Activated T-cell treated with anti-CD3 and anti-CD28 coated beads for 1 hour (primary cell): ENCODE data around the gene CDH13.

ENCODE experiments used
- DNase-seq: peaks from one replicate; pipeline ENCODE4 v3.0.0-alpha.2; 2020; ENCODE audit warnings: low read depth

The CDH13 gene

GRCh38 chr16:83356266-83356665 is 729.5 kb downstream of the CDH13 start:
- no peak for DNase-seq

GRCh38 chr16:83356986-83357385 is 730.2 kb downstream of the CDH13 start:
- DNase-seq, result no peak

GRCh38 chr16:83363521-83363920 is 736.8 kb downstream of the CDH13 start:
- DNase-seq, result no peak

- no peak for DNase-seq
Measured at GRCh38 chr16:83365166-83365565, 738.4 kb downstream of the CDH13 start.

GRCh38 chr16:83366228-83366627 is 739.5 kb downstream of the CDH13 start:
- no peak for DNase-seq

- DNase-seq, result no peak
Measured at GRCh38 chr16:83374979-83375378, 748.2 kb downstream of the CDH13 start.

- no peak for DNase-seq
Measured at GRCh38 chr16:83389751-83390150, 763.0 kb downstream of the CDH13 start.

- DNase-seq, result no peak
Measured at GRCh38 chr16:83390759-83391158, 764.0 kb downstream of the CDH13 start.

GRCh38 chr16:83392743-83393142 is 766.0 kb downstream of the CDH13 start:
- no peak for DNase-seq

GRCh38 chr16:83393196-83393981 is 766.6 kb downstream of the CDH13 start:
- DNase-seq, result no peak

GRCh38 chr16:83397601-83398291 is 771.0 kb downstream of the CDH13 start:
- DNase-seq, result no peak

- no peak for DNase-seq
Measured at GRCh38 chr16:83400234-83400633, 773.5 kb downstream of the CDH13 start.

GRCh38 chr16:83402160-83402814 is 775.5 kb downstream of the CDH13 start:
- no peak for DNase-seq

- DNase-seq, result no peak
Measured at GRCh38 chr16:83402967-83403366, 776.2 kb downstream of the CDH13 start.

- no peak for DNase-seq
Measured at GRCh38 chr16:83403761-83404160, 777.0 kb downstream of the CDH13 start.

GRCh38 chr16:83404261-83404660 is 777.5 kb downstream of the CDH13 start:
- no peak for DNase-seq

- DNase-seq, result no peak
Measured at GRCh38 chr16:83407928-83408327, 781.2 kb downstream of the CDH13 start.

- DNase-seq, result no peak
Measured at GRCh38 chr16:83409347-83409746, 782.6 kb downstream of the CDH13 start.

GRCh38 chr16:83418565-83418964 is 791.8 kb downstream of the CDH13 start:
- DNase-seq, result no peak

GRCh38 chr16:83420206-83420760 is 793.5 kb downstream of the CDH13 start:
- DNase-seq, result no peak

- DNase-seq, result no peak
Measured at GRCh38 chr16:83433201-83433600, 806.4 kb downstream of the CDH13 start.

GRCh38 chr16:83437036-83437435 is 810.3 kb downstream of the CDH13 start:
- DNase-seq, result no peak

- DNase-seq, result no peak
Measured at GRCh38 chr16:83438326-83438725, 811.6 kb downstream of the CDH13 start.
